H4 (cell line): ENCODE results near the gene TBC1D5. TPM values are rescaled to one million over a fixed set of nuclear protein-coding genes. Genes with fewer than 3 reads are reported as not detected.
"Not testable (repeated sequence)": the region's sequence is repeated elsewhere in the genome, so short reads cannot be mapped to it uniquely, and the experiment has no call there.

ENCODE experiments used
- DNase-seq: peaks from one replicate; pipeline ENCODE4 v3.0.0-alpha.2; 2015; ENCODE audit warnings: low spot score
- total RNA-seq: library from RNA; depleted of rRNA; stranded (reverse); fragments of >200 nt; shearing (Covaris generic); gene quantifications from 2 replicates; pipeline ENCODE4 v1.2.3, GENCODE V29; 2014

Gene TBC1D5
- total RNA-seq, 1 experiment from 2014 or later, result 15.4 TPM

- DNase-seq, result no peak
Measured at GRCh38 chr3:17546500-17547255, 195.8 kb downstream of the TBC1D5 start.

DNA sequence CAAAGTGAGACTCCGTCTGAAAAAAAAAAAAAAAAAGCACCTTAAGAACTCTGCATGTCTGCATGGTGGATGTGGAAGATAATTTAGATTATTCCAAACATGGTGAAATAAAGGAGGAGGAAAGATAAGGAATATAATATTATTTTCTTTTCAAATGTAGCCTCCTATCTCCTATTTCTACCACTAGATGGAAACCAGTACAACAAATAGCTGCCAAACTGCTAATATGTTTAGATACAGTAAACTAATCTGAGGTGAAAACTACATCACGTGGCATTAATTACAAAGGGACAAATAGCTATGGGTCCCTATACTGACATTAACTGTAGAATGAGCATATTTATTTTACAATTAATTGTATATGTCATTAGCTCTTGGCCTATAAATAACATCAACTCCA is 197.8 kb downstream of the TBC1D5 start:
- DNase-seq, result peak; percentile 10

GRCh38 chr3:17542591-17542990 is 199.8 kb downstream of the TBC1D5 start:
- no peak for DNase-seq

DNA sequence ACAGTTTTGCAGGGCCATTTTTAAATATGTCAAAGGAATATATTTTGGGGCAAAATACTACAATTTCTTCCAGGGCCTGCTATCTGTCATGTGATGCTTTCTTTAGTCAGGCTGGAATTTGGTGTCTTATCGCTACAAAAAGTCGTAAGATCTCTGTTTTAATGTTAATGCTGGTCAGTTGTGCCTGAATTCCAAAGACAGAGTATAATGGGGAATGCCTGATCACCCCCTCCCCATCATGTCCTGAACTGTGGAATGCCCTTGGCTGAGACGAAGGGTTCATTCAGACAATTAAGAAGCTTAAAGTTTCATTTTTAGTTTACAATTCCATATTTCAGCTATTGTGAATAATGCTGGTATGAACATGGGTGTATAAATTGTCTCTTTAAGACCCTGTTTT is 203.0 kb downstream of the TBC1D5 start:
- no peak for DNase-seq

DNA sequence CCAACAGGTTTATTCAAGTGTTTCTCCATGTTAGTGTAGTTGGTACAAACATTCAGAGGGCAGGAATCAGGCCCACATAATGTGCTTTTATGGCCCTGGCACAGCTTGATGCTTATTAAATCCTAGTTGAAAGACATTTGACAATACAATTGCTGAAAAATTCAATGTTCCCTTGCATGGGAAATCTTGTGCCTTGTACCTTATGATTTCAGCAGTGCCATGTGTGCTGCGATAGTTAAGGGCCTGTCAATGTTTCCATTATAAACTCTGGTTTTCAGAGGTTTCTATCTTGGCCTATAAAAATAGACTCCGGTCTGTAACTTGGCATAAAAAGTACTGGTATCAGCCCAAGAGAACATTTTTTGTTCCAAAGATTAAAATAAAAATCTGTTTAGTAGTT is 207.2 kb downstream of the TBC1D5 start:
- DNase-seq, result no peak

DNA sequence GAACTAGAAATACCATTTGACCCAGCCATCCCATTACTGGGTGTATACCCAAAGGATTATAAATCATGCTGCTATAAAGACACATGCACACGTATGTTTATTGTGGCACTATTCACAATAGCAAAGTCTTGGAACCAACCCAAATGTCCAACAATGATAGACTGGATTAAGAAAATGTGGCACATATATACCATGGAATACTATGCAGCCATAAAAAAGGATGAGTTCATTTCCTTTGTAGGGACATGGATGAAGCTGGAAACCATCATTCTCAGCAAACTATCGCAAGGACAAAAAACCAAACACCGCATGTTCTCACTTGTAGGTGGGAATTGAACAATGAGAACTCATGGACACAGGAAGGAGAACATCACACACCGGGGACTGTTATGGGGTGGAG is 210.0 kb downstream of the TBC1D5 start:
- not testable (repeated sequence) for DNase-seq

DNA sequence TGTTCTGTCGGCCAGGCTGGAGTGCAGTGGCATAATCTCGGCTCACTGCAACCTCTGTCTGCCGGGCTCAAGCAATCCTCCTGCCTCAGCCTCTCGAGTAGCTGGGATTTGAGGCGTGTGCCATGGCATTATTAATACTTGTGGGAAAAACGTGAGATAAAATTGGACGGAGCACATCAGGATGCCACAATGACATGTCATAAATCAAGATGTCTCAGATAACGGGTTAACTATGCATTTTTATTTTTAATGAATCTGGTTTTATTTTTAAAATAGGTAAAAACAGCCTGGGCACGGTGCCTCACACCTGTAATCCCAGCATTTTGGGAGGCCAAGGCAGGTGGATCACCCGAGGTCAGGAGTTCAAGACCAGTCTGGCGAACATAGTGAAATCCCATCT is 212.8 kb downstream of the TBC1D5 start:
- no peak for DNase-seq

DNA sequence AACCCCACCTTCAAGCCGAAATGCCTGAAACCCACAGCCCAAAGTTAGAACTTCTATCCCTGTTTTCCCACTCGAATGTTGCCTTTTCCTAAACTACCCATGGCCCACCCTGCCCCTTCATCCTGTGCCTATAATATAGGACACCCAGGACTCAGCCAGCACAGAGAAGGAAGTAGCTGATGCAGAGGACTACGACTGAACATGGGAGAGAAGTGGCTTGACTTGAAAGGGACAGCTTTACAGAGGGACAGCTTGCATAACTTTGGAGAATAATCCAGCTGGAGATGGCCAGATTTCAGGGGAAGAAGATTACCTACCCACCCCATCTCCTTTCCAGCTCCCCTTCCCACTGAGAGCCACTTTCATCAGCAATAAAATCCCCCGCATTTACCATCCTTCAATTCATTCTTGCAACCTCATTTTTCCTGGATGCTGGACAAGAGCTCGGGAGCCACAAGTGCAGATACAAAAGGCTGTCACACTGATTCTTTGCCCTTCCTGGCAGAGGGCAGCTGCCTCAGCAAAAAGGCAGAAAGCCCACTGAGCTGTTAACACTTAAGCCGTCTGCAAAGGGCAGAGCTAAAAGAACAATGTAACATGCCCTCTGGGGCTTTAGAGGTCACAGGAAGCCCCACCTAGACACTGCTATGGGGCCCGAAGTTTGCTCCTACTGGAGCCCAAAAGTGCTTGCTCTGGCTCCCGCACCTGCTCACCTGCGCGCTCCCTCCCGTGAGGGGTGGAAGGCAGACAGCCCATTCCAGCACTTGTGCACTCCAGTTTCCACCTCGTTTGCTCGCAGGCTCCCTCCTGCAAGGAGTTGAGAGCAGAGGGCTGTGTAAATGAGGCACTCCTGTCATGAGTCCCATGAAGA is 224.0 kb downstream of the TBC1D5 start:
- no peak for DNase-seq

- DNase-seq, result no peak
Measured at GRCh38 chr3:17515445-17516234, 226.8 kb downstream of the TBC1D5 start.

DNA sequence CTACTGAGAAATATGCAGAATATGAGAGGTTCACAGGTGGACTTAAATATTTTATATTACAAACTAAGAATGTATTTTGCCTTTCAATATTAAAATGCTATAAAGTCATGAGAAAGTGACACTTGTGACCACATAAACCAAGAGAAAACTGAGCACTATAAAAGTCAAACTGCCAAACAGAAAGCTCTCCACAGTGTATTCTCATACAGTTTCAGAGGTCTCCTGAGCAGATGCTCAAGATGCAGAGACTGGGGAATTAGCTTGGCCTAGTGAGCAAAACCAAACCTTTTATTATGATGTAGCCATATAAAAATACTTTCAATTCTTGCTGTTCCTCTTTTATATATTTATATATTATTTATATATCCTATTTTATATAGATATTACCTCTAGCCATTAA is 227.8 kb downstream of the TBC1D5 start:
- DNase-seq, result no peak

DNA sequence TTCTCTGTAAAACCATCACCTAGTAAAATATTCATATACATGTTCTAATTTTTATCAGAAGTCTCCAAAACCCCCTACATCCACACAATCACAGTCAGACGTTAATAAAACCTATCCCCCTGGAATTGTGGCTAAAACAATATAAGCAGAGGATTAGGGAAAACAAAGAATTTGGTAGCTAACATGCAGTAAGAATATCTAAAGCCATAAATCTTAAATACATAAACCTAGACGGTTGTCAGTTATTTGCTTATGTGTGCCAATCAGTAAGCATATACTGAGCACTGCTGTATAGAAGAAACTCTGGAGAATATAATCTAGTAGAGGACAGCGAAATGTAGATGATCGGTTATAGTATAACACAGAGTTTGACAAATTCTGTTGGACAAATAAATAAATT is 232.2 kb downstream of the TBC1D5 start:
- no peak for DNase-seq

DNA sequence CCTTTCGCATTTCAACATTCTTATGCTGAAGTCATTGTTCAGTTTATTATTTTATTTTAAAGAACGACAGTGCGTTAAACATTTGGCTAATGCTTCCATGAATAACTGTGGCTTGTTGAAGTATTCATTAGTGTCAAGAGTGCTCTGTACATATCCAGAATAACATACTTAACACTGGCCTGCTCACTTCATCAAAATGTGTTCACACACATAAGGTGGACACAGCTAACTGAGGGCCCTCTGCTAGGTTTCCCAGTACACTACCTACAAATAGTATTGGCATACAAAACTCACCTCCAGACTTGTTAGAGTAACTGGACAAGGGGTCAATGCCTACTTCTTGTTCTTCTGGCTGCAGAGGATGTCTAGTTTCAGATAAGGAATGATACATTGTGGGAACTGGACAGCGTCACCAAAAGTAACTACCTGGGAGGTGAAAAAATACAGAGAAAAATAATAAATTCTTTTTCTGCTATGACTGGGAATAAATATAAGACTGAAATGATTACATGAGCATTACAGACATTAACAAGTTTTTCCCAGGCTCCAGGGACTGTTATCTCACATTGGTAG is 234.2 kb downstream of the TBC1D5 start:
- DNase-seq, result no peak

- no peak for DNase-seq
Measured at GRCh38 chr3:17507480-17507879, 235.0 kb downstream of the TBC1D5 start.

GRCh38 chr3:17505856-17506255 is 236.6 kb downstream of the TBC1D5 start:
- DNase-seq, result no peak

GRCh38 chr3:17501745-17502144 is 240.7 kb downstream of the TBC1D5 start:
- no peak for DNase-seq

GRCh38 chr3:17500618-17501017 is 241.8 kb downstream of the TBC1D5 start:
- DNase-seq, result no peak

DNA sequence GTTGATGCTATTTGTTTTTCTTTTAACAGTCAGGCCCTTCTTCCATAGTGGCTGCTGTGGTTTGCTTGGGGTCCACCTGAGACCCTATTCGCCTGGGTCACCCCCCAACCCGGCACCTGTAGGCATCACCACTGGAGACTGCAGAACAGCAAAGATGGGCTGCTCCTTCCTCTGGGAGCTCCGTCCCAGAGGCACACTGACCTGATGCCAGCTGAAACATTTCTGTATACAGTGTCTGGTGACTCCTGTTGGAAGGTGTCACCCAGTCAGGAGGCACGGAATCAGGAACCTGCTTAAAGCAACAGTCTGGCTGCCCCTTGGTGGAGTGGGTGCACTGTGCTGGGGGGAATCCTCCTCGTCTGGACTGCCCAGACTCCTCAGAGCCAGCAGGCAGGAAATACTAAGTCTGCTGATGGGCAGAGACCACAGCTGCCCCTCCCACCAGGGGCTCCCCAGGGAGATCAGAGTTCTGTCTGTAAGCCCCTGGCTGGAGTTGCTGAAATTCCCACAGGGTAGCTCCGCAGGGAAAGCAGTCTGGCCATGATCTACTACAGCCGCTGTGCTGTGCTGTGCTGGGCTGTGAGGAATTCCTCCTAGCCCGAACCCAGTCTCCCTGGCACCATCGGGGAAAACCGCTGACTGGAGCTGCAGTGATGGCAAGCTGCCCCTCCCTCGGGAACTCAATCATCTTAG is 248.2 kb downstream of the TBC1D5 start:
- peak; percentile 36 for DNase-seq

GRCh38 chr3:17491601-17492000 is 250.8 kb downstream of the TBC1D5 start:
- peak; percentile 21 for DNase-seq

DNA sequence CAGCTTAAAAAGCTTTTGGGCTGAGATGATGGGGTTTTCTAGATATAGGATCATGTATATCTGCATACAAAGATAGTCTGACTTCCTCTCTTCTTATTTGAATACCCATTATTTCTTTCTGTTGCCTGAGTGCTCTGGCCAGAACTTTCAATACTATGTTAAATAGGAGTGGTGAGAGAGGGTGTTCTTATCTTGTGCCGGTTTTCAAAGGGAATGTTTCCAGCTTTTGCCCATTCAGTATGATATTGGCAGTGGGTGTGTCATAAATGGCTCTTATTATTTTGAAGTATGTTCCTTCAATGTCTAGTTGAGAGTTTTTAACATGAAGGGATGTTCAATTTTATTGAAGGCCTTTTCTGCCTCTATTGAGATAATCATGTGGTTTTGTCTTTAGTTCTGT is 251.2 kb downstream of the TBC1D5 start:
- DNase-seq, result not testable (repeated sequence)

DNA sequence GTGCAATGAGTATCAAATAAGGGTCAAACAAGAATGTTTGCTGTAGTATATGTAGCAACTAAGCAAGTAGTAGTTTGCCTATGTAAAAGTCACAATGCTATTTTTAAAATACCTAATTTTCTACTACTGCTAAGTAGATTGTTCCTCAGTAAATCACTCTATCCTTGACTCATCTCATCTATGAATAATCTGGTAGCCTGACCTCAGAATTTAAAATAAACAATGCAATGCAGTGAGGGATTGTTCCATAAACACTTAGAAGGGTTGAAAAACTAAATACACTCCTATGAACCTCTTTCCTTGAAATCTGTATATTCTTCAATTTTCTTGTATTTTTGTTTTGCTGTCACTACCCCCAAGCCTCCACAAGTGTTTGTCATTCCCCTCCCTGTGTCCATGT is 253.3 kb downstream of the TBC1D5 start:
- DNase-seq, result no peak

DNA sequence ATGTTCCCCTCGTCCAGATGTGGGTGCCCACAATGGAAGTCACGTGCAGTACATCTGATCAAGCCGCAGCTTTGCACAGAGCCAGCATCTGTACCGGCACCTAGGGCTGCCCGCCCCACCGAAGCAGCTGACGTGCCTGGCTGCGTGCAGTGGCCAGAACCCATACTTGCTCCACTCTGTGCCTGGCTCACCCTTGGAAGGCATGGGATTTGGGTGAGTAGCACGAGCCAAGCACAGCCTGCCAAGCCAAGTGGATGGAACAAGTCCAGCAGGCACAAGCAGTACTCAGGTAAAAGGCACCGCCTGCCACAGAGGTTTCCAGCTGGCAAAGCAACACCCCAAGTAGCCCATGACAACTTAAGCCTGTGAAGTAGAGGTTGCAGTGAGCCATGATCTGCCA is 261.3 kb downstream of the TBC1D5 start:
- DNase-seq, result no peak
